Amniotic stem cell (primary cell): ENCODE measurements around the gene ENTR1.

Experiments
- DNase-seq: peaks from one replicate; lab custom pipeline; 2025; lab: John Stamatoyannopoulos, UW

ENTR1 gene

DNA sequence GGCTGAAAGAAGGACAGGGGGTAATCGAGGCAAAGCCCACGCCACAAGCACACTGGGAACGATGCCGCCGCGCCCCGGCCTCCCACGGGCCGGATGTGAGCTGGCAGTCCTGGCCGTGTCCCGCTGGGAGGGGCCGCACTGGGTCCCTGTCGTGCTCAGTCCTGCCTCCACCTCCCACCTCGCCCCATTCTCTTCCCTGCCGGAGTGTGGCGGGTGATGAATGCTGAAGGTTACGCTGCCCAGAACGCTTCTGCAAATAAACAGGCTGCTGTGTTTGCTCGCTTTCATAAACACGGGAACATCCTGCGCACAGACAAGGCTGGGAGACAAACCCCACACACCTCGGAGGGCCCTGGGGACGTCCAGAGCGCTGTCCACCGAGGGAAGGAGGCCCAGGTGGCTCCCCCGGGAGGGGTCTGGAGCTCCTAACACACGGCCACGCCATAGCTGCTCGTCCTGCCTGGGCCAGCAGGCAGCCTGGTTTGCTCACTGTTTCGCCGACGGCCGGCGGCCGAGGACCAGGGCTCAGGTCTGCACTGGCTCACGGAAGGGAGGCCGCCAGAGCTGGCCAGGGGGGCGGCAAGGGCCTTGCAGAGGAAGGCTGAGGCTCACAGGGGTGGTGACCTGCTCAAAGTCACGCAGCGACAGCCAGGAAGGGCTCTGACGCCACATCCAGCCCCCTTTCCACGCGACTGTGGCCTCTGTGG, 49.2 kb downstream of the ENTR1 start:
- no peak for DNase-seq

DNA sequence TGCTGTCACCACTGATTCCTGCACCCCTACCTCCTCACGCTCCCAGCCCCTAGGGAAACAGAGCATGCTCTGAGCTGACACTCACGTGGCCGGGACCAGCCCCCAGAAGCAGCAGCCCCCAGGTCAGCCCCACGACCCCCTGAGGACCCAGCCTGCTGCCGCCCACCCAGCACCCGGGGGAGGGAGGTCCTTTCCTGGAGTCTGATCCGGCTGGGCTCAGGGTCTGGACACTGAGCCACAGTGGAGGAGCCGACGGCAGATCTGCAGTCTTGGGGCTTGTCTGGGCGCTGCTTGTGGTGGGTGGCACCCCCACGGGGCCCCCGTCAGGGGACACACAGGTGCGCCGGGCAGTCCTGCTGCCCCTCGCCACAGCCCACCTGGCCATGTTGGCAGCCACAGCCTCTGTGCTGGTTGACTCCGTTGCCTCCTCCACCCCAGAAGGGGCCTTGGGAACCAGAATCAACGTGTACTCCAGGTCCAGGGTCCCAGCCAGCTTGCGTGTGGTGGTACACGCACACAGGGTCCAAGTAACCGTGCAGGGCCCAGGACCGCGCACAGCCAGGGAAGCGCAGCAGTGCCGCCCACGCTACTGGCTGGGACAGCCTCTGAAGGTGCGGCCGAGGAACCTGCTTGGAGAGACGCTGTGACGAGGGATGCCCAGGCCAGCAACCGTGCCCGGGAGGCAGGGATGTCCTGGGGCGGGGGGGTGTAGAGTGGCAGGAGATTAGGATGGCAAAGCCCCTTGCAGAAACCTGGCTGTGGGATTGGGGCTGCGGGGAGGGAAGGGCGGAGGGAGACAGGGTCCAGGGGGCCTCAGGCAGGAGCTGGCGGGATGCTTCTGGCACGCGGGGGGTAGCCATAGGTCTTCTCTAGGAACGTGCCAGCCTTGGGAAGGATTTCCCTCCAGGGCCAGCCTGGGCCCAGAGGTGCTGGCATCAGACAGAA, 50.4 kb downstream of the ENTR1 start:
- no peak for DNase-seq

DNA sequence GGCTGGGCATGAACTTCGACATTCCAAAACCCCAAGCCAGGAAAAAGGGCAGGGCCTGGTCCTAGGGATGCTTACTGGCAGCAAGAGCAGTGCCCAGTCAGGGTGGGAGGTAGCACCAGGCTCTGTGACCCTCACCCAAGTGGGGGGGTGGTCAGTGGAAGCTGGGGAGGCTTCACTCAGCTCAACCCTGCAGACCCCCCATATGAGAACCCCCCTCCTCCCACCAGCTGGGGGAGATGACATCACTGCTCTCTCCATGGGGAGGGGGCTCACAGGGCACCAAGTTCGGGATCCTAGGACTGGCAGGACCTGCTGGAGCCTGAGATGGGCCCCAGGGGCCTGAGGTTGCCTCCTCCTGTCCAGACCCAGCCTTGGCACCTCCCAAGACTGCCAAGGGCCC, 51.5 kb downstream of the ENTR1 start:
- no peak for DNase-seq

DNA sequence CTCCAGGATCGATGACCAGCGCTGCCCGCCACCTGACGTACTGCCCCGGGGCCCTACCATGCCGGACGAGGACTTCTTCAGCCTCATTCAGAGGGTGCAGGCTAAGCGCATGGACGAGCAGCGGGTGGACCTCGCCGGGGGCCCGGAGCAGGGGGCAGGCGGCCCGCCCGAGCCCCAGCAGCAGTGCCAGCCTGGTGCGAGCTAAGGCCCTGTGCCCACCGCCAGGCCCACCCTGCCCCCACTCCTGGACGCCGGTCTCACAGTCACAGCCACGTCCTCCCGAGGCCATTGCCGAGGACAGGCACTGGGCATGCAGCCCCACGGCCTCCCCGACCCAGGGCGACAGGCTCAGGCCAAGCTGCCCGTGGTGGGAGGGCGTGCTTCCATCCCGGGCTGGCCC, 52.4 kb downstream of the ENTR1 start:
- no peak for DNase-seq

DNA sequence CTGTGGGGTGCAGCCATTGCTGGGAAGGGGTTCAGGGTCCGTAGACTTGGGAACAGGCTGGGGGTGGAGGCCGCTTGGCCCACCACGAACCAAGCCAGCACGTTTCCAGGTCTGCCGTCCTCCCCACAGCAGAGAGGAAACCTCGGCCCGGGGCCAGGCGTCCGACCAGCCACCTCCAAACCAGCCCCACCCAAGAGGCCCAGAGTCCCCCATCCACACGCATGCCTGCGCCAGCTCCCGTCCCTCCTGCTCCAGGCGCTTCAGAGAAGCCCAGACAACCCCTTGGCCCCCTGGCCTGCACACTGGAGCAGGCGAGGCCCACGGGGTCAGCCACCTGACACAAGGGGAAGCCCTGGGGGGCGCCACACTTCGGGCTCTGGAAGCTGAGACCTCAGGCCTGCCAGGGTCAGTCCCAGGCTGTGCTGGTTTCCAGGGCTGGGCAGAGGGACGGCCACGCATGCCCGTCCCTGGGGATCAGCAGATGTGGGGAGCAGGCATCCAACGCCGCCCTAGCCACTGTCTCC, 53.1 kb downstream of the ENTR1 start:
- DNase-seq: no peak

DNA sequence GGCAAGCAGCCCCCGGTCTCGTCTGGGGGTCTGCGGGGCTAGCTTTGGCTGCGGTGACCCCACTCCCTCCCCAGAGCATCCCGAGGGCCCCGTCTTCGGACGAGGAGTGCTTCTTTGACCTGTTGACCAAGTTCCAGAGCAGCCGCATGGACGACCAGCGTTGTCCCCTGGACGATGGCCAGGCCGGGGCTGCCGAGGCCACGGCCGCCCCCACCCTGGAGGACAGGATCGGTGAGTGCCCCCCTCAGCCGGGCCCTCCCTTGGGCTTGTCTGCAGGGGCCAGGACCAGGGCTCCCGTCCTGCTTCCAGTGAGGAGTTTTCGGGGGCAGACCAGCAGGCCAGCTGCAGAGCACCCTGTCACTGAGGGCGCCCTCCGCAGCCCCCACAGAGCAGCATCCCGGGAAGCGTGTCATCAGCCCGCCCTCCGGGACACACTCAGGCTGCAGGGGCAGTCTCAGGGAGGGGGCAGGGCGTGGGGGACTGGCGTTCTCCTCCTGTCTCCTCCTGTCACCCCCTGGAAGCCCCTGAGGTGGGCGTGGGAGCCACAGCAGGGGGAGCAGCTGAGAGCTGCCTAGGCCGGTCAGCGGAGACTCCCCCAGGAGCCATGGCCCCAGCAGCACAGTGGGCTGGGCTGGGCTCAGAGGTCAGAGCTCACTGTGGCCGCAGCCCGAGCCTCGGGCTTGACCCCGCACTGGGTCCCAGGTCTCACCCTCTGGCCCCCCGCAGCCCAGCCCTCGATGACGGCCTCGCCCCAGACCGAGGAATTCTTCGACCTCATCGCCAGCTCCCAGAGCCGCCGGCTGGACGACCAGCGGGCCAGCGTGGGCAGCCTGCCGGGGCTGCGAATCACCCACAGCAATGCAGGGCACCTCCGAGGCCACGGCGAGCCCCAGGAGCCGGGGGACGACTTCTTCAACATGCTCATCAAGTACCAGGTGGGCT, 54.5 kb downstream of the ENTR1 start:
- DNase-seq: no peak

DNA sequence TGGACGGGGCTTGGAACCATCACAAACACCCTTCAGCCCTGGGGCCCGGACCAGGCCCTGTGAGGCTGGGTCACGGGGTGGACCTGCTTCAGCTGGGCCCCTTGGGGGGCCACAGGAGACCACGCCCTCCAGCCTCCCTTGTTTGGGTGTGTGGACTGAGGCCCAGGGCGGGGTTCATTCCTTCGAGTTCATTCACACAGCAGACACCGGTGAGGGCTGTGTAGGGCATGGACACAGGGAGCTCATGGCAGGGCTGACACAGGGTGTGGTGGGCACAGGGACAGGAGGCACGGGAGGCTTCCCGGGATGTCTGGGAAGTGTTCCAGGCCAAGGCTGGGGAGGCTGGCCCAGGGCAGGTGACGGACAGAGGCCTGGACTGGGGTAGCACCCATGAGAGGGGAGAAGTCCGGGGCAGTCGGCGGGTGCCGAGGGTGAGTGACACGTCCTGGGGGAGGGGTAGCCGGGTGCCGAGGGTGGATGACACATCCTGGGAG, 55.8 kb downstream of the ENTR1 start:
- DNase-seq: no peak

DNA sequence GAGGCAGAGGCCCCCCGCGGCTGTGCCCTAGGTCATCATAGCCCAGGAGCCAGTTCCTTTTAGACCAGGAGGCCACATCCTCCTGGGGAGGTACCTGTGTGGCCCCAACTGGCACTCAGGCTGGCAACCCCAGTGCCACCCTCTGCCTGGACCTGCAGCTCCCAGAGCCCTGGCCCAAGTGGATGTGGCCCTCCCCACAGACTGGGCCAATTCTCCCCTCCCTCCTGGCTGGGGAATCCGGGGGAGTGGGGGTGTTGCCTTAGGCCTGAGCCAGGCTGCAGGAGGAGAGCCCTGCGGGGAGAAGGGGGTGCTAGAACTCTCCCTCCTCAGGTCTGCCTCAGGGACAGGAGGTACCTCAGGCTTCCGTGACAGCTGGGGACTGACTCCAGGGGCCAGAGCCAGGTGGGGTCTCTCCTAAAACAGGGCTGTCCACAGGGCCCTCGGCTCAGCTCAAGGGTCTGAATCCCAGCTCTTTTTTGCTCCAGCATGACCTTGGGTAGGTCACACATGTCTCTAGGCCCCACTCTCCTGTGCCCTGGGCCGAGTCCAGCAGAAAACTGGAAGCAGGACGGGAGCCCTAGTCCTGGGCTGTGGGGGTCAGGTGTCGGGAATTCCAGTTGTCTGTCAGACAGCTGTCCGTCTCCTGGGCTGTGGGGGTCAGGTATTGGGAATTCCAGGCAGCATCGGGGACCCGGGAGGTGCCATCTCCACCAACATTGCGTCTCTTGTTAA, 56.5 kb downstream of the ENTR1 start:
- no peak for DNase-seq

DNA sequence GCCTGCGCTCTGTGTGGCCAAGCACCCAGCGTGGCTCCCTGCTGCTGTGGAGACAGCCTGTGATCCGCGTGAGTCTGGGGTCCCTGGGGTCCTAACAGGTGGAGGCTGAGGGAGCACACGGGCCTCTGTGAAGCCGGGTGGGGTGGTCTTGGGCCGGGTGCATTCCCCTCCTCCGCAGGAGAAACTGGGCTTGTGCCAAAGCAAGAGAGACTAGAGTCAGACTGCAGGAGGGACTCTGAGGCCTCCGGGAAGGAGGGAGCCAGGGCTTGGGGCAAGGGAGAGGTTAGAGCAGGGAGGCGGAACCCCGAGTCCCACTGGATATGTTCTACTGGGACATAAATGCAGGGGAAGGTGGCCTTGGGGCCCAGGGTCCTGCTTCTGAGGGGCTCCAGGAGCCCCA, 57.3 kb downstream of the ENTR1 start:
- no peak for DNase-seq

DNA sequence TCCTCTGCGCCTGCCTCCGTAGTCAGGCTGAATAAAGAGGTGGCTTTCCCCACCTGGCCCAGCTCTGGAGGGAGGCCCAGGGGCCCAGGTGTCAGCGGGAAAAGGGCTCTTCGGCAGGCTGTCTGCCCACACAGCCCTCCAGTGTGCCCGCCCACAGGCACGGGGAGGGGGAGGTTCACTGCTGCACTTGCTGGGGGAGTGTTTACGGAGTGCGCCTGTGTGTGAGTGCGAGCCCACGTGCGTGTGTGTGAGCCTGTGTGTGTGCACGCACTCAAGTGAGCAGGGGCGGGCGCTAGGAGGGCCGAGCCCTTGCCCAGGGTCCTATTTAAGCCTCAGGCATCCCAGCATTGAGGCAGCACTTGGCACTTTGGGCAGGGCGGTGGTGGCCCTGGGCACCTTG, 57.7 kb downstream of the ENTR1 start:
- DNase-seq: no peak
